Osteocyte (in vitro differentiated cells): ENCODE results near the gene PRDM16. TPM values are rescaled to one million over a fixed set of nuclear protein-coding genes. Genes with fewer than 3 reads are reported as not detected.

Source experiments
- DNase-seq: peaks from one replicate; pipeline ENCODE4 v3.0.0; 2021; ENCODE audit warnings: mixed read lengths; ENCODE audit not compliant: unreplicated experiment; ENCODE audit errors: extremely low spot score
- H3K27ac Mint-ChIP-seq: one replicate; pipeline ENCODE4 v1.8.0; 2021; ENCODE audit warnings: mild to moderate bottlenecking, mixed read lengths; ENCODE audit not compliant: unreplicated experiment
- H3K27me3 Mint-ChIP-seq: one replicate; pipeline ENCODE4 v1.8.0; 2021; ENCODE audit warnings: mixed read lengths; ENCODE audit not compliant: unreplicated experiment
- H3K36me3 Mint-ChIP-seq: one replicate; pipeline ENCODE4 v1.8.0; 2021; ENCODE audit warnings: mixed read lengths; ENCODE audit not compliant: unreplicated experiment
- H3K4me1 Mint-ChIP-seq: one replicate; pipeline ENCODE4 v1.8.0; 2021; ENCODE audit warnings: mixed read lengths; ENCODE audit not compliant: unreplicated experiment
- H3K4me3 Mint-ChIP-seq: one replicate; pipeline ENCODE4 v1.8.0; 2021; ENCODE audit warnings: mild to moderate bottlenecking, moderate library complexity, mixed read lengths; ENCODE audit not compliant: unreplicated experiment
- H3K9me3 Mint-ChIP-seq: one replicate; pipeline ENCODE4 v1.8.0; 2021; ENCODE audit warnings: mixed read lengths; ENCODE audit not compliant: unreplicated experiment
- CTCF ChIP-seq: fragments of 200-600 bp; sonication (generic); IDR thresholded peaks from 2 replicates; pipeline ENCODE4 v1.5.0; 2021; ENCODE audit warnings: antibody characterized with exemption, mild to moderate bottlenecking, moderate library complexity
- total RNA-seq: library from RNA; stranded (reverse); gene quantifications from 2 replicates; pipeline ENCODE4 v1.2.1, GENCODE V29; 2021

PRDM16 gene
- total RNA-seq, 1 donor from 2014 or later = 7.1 TPM

GRCh38 chr1:3026124-3026523 lies 42.9 kb upstream of the PRDM16 start:
- no peak overlapping the region for H3K4me3 Mint-ChIP-seq
- H3K27me3 Mint-ChIP-seq = no peaks in the 10 kb centered on the region
- no peak for TF ChIP-seq CTCF
- no peak for DNase-seq
- H3K4me1 Mint-ChIP-seq = no peaks in the 10 kb centered on the region
- no peaks in the 10 kb centered on the region for H3K9me3 Mint-ChIP-seq
- no peak overlapping the region for H3K27ac Mint-ChIP-seq
- H3K36me3 Mint-ChIP-seq = no peaks in the 10 kb centered on the region

- no peak overlapping the region for H3K27ac Mint-ChIP-seq
- H3K4me1 Mint-ChIP-seq = no peaks in the 10 kb centered on the region
- no peaks in the 10 kb centered on the region for H3K9me3 Mint-ChIP-seq
- H3K36me3 Mint-ChIP-seq = no peaks in the 10 kb centered on the region
- H3K4me3 Mint-ChIP-seq = no peak overlapping the region
- no peak for TF ChIP-seq CTCF
- no peaks in the 10 kb centered on the region for H3K27me3 Mint-ChIP-seq
- no peak for DNase-seq
Measured at GRCh38 chr1:3026581-3027391, 42.2 kb upstream of the PRDM16 start.

GRCh38 chr1:3027611-3028371 lies 41.2 kb upstream of the PRDM16 start:
- TF ChIP-seq CTCF = no peak
- DNase-seq = no peak
- Mint-ChIP-seq H3K9me3 (no peaks in the 10 kb centered on the region), H3K4me3 (no peak overlapping the region), H3K27ac (no peak overlapping the region), H3K27me3 (no peaks in the 10 kb centered on the region), H3K36me3 (no peaks in the 10 kb centered on the region), H3K4me1 (no peaks in the 10 kb centered on the region)

GRCh38 chr1:3028531-3029282 lies 40.3 kb upstream of the PRDM16 start:
- H3K27me3 Mint-ChIP-seq = no peaks in the 10 kb centered on the region
- no peaks in the 10 kb centered on the region for H3K36me3 Mint-ChIP-seq
- H3K4me3 Mint-ChIP-seq = no peak overlapping the region
- no peaks in the 10 kb centered on the region for H3K4me1 Mint-ChIP-seq
- no peaks in the 10 kb centered on the region for H3K9me3 Mint-ChIP-seq
- no peak overlapping the region for H3K27ac Mint-ChIP-seq
- peak; percentile 82 for DNase-seq
- no peak for TF ChIP-seq CTCF
